GM21515 (cell line): ENCODE measurements around the gene VGF.
"Not testable (repeated sequence)": the region's sequence is repeated elsewhere in the genome, so short reads cannot be mapped to it uniquely, and the experiment has no call there.

Experiments used
- ATAC-seq: cut with Tn5 transposase; IDR thresholded peaks from one replicate; pipeline ENCODE4 v1.9.1; 2021; ENCODE audit not compliant: unreplicated experiment

The VGF gene

GRCh38 chr7:101120315-101120714, 45.1 kb downstream of the VGF start:
- no peak for ATAC-seq

GRCh38 chr7:101119876-101120275, 45.5 kb downstream of the VGF start:
- ATAC-seq = no peak

- no peak for ATAC-seq
Observed at GRCh38 chr7:101118856-101119255, 46.5 kb downstream of the VGF start.

GRCh38 chr7:101116898-101117297, 48.5 kb downstream of the VGF start:
- no peak for ATAC-seq

- ATAC-seq = no peak
Observed at GRCh38 chr7:101115215-101115614, 50.2 kb downstream of the VGF start.

GRCh38 chr7:101114492-101114891, 50.9 kb downstream of the VGF start:
- ATAC-seq = no peak

- ATAC-seq = no peak
Observed at GRCh38 chr7:101113836-101114235, 51.5 kb downstream of the VGF start.

GRCh38 chr7:101113140-101113539, 52.2 kb downstream of the VGF start:
- ATAC-seq = not testable (repeated sequence)
